Fibroblast of lung (primary cell): ENCODE data around the gene KCTD10.

Source experiments
- CTCF ChIP-seq, 2 donors: IDR thresholded peaks in 1 of 2; conservative IDR thresholded peaks in 1 of 2; 1 replicate in 1 of 2; 2 replicates in 1 of 2; pipeline ENCODE4 v1.5.1; 2011 to 2012; ENCODE audit warnings: low read length in 2 of 2, control low read depth in 1 of 2, inconsistent platforms in 1 of 2, low read depth in 1 of 2, mild to moderate bottlenecking in 1 of 2
- EZH2 ChIP-seq: IDR thresholded peaks from 2 replicates; pipeline ENCODE4 v1.5.1; 2012; ENCODE audit warnings: low read length, control low read depth, mild to moderate bottlenecking; ENCODE audit errors: missing control alignments

- TF ChIP-seq CTCF (conservative IDR thresholded peaks at IDR 0.05 in 1 of 2, IDR thresholded peaks at IDR 0.05 in 1 of 2; ENCODE audit: low read depth in 1 of 2, low read length in 2 of 2) (no peak), EZH2 (no peak)
Measured at GRCh38 chr12:109418848-109419480, 58.1 kb downstream of the KCTD10 start.
